HG02884 (cell line): ENCODE results near the gene PNPLA7.

Source experiments
- ATAC-seq: cut with Tn5 transposase; IDR thresholded peaks from one replicate; pipeline ENCODE4 v1.9.1; 2021; ENCODE audit warnings: mild to moderate bottlenecking, moderate library complexity; ENCODE audit not compliant: unreplicated experiment

Gene PNPLA7

GRCh38 chr9:137437691-137438590 lies 112.3 kb downstream of the PNPLA7 start:
- no peak for ATAC-seq

- no peak for ATAC-seq
Observed at GRCh38 chr9:137436761-137437600, 113.2 kb downstream of the PNPLA7 start.

GRCh38 chr9:137435980-137436760 lies 114.0 kb downstream of the PNPLA7 start:
- no peak for ATAC-seq

GRCh38 chr9:137435381-137435891 lies 114.8 kb downstream of the PNPLA7 start:
- no peak for ATAC-seq

- no peak for ATAC-seq
Observed at GRCh38 chr9:137434498-137435380, 115.5 kb downstream of the PNPLA7 start.

- no peak for ATAC-seq
Observed at GRCh38 chr9:137433916-137434431, 116.2 kb downstream of the PNPLA7 start.

- ATAC-seq, result no peak
Observed at GRCh38 chr9:137433349-137433915, 116.8 kb downstream of the PNPLA7 start.

GRCh38 chr9:137432687-137433348 lies 117.4 kb downstream of the PNPLA7 start:
- ATAC-seq, result no peak

- ATAC-seq, result no peak
Observed at GRCh38 chr9:137431416-137431931, 118.7 kb downstream of the PNPLA7 start.

GRCh38 chr9:137430723-137431415 lies 119.3 kb downstream of the PNPLA7 start:
- no peak for ATAC-seq

GRCh38 chr9:137429974-137430722 lies 120.1 kb downstream of the PNPLA7 start:
- no peak for ATAC-seq

- no peak for ATAC-seq
Observed at GRCh38 chr9:137429546-137429890, 120.7 kb downstream of the PNPLA7 start.

GRCh38 chr9:137428841-137429545 lies 121.2 kb downstream of the PNPLA7 start:
- no peak for ATAC-seq

- ATAC-seq, result no peak
Observed at GRCh38 chr9:137428311-137428630, 121.9 kb downstream of the PNPLA7 start.

GRCh38 chr9:137427454-137428310 lies 122.5 kb downstream of the PNPLA7 start:
- no peak for ATAC-seq
